Muscle of leg (tissue), 11 donors: ENCODE measurements around the gene JPH3. TPM values are rescaled to one million over a fixed set of nuclear protein-coding genes. Genes with fewer than 3 reads are reported as not detected.

Experiments
- DNase-seq: peaks from one replicate; pipeline ENCODE4 v3.0.0; 2013
- H3K27ac ChIP-seq: one replicate; pipeline ENCODE4 v1.5.1; 2013; ENCODE audit warnings: mild to moderate bottlenecking, low read length, control low read depth
- H3K27me3 ChIP-seq: one replicate; pipeline ENCODE4 v1.6.1; 2013; ENCODE audit warnings: low read length; ENCODE audit not compliant: control insufficient read depth, insufficient read depth
- H3K36me3 ChIP-seq: one replicate; pipeline ENCODE4 v1.6.1; 2013; ENCODE audit warnings: low read length; ENCODE audit not compliant: control insufficient read depth, insufficient read depth
- H3K4me1 ChIP-seq: one replicate; pipeline ENCODE4 v1.6.1; 2013; ENCODE audit warnings: low read length; ENCODE audit not compliant: control insufficient read depth, insufficient read depth
- H3K4me3 ChIP-seq: one replicate; pipeline ENCODE4 v1.5.1; 2013; ENCODE audit warnings: low read length, control low read depth
- H3K9me3 ChIP-seq: replicated peaks from 2 replicates; pipeline ENCODE4 v1.6.1; 2013; ENCODE audit warnings: low read depth, low read length; ENCODE audit not compliant: control insufficient read depth
- WGBS: methylation state at CpG from one replicate; pipeline ENCODE4 v1.1.5; 2013; ENCODE audit warnings: missing lambda C conversion rate; ENCODE audit not compliant: insufficient coverage; 5-methylcytosine and 5-hydroxymethylcytosine counted together
- polyA plus RNA-seq, 8 donors: library from polyadenylated mRNA; unstranded; fragments of 120-200 nt; gene quantifications; one replicate each; pipeline versions ENCODE4 v1.2.1 to v1.2.3, GENCODE V29; 2013; ENCODE audit warnings: inconsistent platforms in 1 of 8, low replicate concordance in 1 of 8; ENCODE audit not compliant: insufficient read length in 8 of 8, insufficient read depth in 1 of 8
- total RNA-seq: library from RNA; stranded (reverse); fragments of 120-200 nt; gene quantifications from one replicate; pipeline ENCODE4 v1.2.4, GENCODE V29; 2013

Gene JPH3
- total and polyA plus RNA-seq, 9 donors, result 0.15 to 1.4 (median 0.33) TPM

GRCh38 chr16:87647431-87648185, 45.3 kb downstream of the JPH3 start:
- Histone ChIP-seq H3K9me3 (no peaks in the 10 kb centered on the region), H3K27me3 (peaks cover 18% of the 10 kb centered on the region), H3K4me1 (no peaks in the 10 kb centered on the region), H3K27ac (no peak overlapping the region), H3K36me3 (no peaks in the 10 kb centered on the region), H3K4me3 (no peak overlapping the region)
- no peak for DNase-seq
- 84% methylated on average over 29 of the region's 33 CpGs for WGBS

GRCh38 chr16:87648236-87648635, 45.9 kb downstream of the JPH3 start:
- no peaks in the 10 kb centered on the region for H3K36me3 ChIP-seq
- WGBS, result 62% methylated on average over 23 of the region's 23 CpGs
- no peaks in the 10 kb centered on the region for H3K9me3 ChIP-seq
- peaks cover 21% of the 10 kb centered on the region for H3K27me3 ChIP-seq
- no peak overlapping the region for H3K27ac ChIP-seq
- no peak overlapping the region for H3K4me3 ChIP-seq
- DNase-seq, result no peak
- H3K4me1 ChIP-seq, result no peaks in the 10 kb centered on the region

- H3K36me3 ChIP-seq, result no peaks in the 10 kb centered on the region
- H3K27me3 ChIP-seq, result peaks cover 23% of the 10 kb centered on the region
- H3K27ac ChIP-seq, result no peak overlapping the region
- H3K9me3 ChIP-seq, result no peaks in the 10 kb centered on the region
- no peaks in the 10 kb centered on the region for H3K4me1 ChIP-seq
- no peak overlapping the region for H3K4me3 ChIP-seq
- DNase-seq, result no peak
- WGBS, result 74% methylated on average over 28 of the region's 29 CpGs
Measured at GRCh38 chr16:87648698-87649487, 46.6 kb downstream of the JPH3 start.

GRCh38 chr16:87652386-87652785, 50.1 kb downstream of the JPH3 start:
- WGBS, result 89% methylated on average over 16 of the region's 17 CpGs
- H3K27me3 ChIP-seq, result peaks cover 31% of the 10 kb centered on the region
- no peak overlapping the region for H3K4me3 ChIP-seq
- H3K27ac ChIP-seq, result no peak overlapping the region
- H3K9me3 ChIP-seq, result no peaks in the 10 kb centered on the region
- DNase-seq, result no peak
- H3K4me1 ChIP-seq, result no peaks in the 10 kb centered on the region
- no peaks in the 10 kb centered on the region for H3K36me3 ChIP-seq

GRCh38 chr16:87652799-87653198, 50.5 kb downstream of the JPH3 start:
- Histone ChIP-seq H3K4me3 (no peak overlapping the region), H3K36me3 (no peaks in the 10 kb centered on the region), H3K9me3 (peaks cover 2% of the 10 kb centered on the region), H3K27me3 (peaks cover 33% of the 10 kb centered on the region), H3K4me1 (no peaks in the 10 kb centered on the region), H3K27ac (no peak overlapping the region)
- WGBS, result 58% methylated on average over 3 of the region's 6 CpGs
- no peak for DNase-seq

- no peak for DNase-seq
- no peak overlapping the region for H3K27ac ChIP-seq
- H3K9me3 ChIP-seq, result peaks cover 3% of the 10 kb centered on the region
- 80% methylated on average over 3 of the region's 5 CpGs for WGBS
- peaks cover 33% of the 10 kb centered on the region for H3K27me3 ChIP-seq
- no peaks in the 10 kb centered on the region for H3K36me3 ChIP-seq
- no peaks in the 10 kb centered on the region for H3K4me1 ChIP-seq
- H3K4me3 ChIP-seq, result no peak overlapping the region
Measured at GRCh38 chr16:87653234-87653633, 50.9 kb downstream of the JPH3 start.

GRCh38 chr16:87654826-87655225, 52.5 kb downstream of the JPH3 start:
- Histone ChIP-seq H3K4me1 (no peaks in the 10 kb centered on the region), H3K27ac (no peak overlapping the region), H3K27me3 (peaks cover 25% of the 10 kb centered on the region), H3K4me3 (no peak overlapping the region), H3K9me3 (peaks cover 3% of the 10 kb centered on the region), H3K36me3 (no peaks in the 10 kb centered on the region)
- DNase-seq, result no peak
- WGBS, result 80% methylated on average over 24 of the region's 25 CpGs

GRCh38 chr16:87656328-87656727, 54.0 kb downstream of the JPH3 start:
- no peaks in the 10 kb centered on the region for H3K4me1 ChIP-seq
- peaks cover 31% of the 10 kb centered on the region for H3K27me3 ChIP-seq
- no peak overlapping the region for H3K4me3 ChIP-seq
- H3K27ac ChIP-seq, result no peak overlapping the region
- H3K9me3 ChIP-seq, result peaks cover 3% of the 10 kb centered on the region
- DNase-seq, result no peak
- WGBS, result 25% methylated on average over 11 of the region's 14 CpGs
- no peaks in the 10 kb centered on the region for H3K36me3 ChIP-seq

- peaks cover 33% of the 10 kb centered on the region for H3K27me3 ChIP-seq
Measured at GRCh38 chr16:87657621-87658192, 55.4 kb downstream of the JPH3 start.

GRCh38 chr16:87658564-87659225, 56.4 kb downstream of the JPH3 start:
- Histone ChIP-seq H3K9me3 (peaks cover 3% of the 10 kb centered on the region), H3K36me3 (no peaks in the 10 kb centered on the region), H3K27ac (no peak overlapping the region), H3K4me3 (no peak overlapping the region), H3K4me1 (no peaks in the 10 kb centered on the region), H3K27me3 (peaks cover 30% of the 10 kb centered on the region)
- no peak for DNase-seq
- 40% methylated on average over 12 of the region's 14 CpGs for WGBS

More at GRCh38 chr16:87657621-87658192, 55.4 kb downstream of the JPH3 start:
- Histone ChIP-seq H3K27ac (no peak overlapping the region), H3K4me1 (no peaks in the 10 kb centered on the region), H3K4me3 (no peak overlapping the region), H3K36me3 (no peaks in the 10 kb centered on the region), H3K9me3 (peaks cover 3% of the 10 kb centered on the region)
- DNase-seq, result no peak
- 62% methylated on average over 7 of the region's 7 CpGs for WGBS
